Spleen (tissue), 11 donors: Measurements from ENCODE around the gene SOD1. TPM values are rescaled to one million over a fixed set of nuclear protein-coding genes. Genes with fewer than 3 reads are reported as not detected.
A peak's percentile ranks its signal among the peaks of the same experiment; 100 is the strongest.

Source experiments
- DNase-seq: peaks from one replicate; pipeline ENCODE4 v3.0.0-alpha.2; 2020
- H3K27ac ChIP-seq, 8 donors: fragments of 200-600 bp; sonication (generic) in 7 of 8; 1 replicate in 4 of 8; 2 replicates in 4 of 8; pipeline versions ENCODE4 v1.5.0 to v1.8.0; 2016 to 2021; ENCODE audit warnings: inconsistent platforms in 4 of 8, mild to moderate bottlenecking in 4 of 8, moderate library complexity in 1 of 8
- H3K27me3 ChIP-seq, 7 donors: fragments of 200-600 bp; sonication (generic) in 6 of 7; replicated peaks in 1 of 7; 1 replicate in 4 of 7; 2 replicates in 3 of 7; pipeline versions ENCODE4 v1.5.0 to v1.8.0; 2016 to 2021; ENCODE audit warnings: inconsistent platforms in 3 of 7, mild to moderate bottlenecking in 1 of 7
- H3K36me3 ChIP-seq, 6 donors: fragments of 200-600 bp; sonication (generic) in 5 of 6; 1 replicate in 4 of 6; 2 replicates in 2 of 6; pipeline versions ENCODE4 v1.5.0 to v1.8.0; 2016 to 2021; ENCODE audit warnings: inconsistent platforms in 2 of 6
- H3K4me1 ChIP-seq, 6 donors: fragments of 200-600 bp; sonication (generic) in 5 of 6; 1 replicate in 3 of 6; 2 replicates in 3 of 6; pipeline versions ENCODE4 v1.5.0 to v1.8.0; 2016 to 2021; ENCODE audit warnings: inconsistent platforms in 3 of 6
- H3K4me3 ChIP-seq, 8 donors: fragments of 200-600 bp; sonication (generic) in 7 of 8; 1 replicate in 4 of 8; 2 replicates in 4 of 8; pipeline versions ENCODE4 v1.5.0 to v1.8.0; 2016 to 2021; ENCODE audit warnings: inconsistent platforms in 4 of 8, mild to moderate bottlenecking in 4 of 8, moderate library complexity in 2 of 8
- H3K9me3 ChIP-seq, 8 donors: fragments of 200-600 bp; sonication (generic) in 7 of 8; 1 replicate in 4 of 8; 2 replicates in 4 of 8; pipeline versions ENCODE4 v1.5.0 to v1.8.0; 2016 to 2021; ENCODE audit warnings: inconsistent platforms in 4 of 8
- POLR2A ChIP-seq, 3 donors: fragments of 450-650 bp; IDR thresholded peaks; one replicate each; pipeline ENCODE4 v1.5.1; 2017; ENCODE audit warnings: antibody characterized with exemption in 3 of 3, mild to moderate bottlenecking in 1 of 3
- POLR2AphosphoS5 ChIP-seq, 3 donors: sonication (generic); formaldehyde crosslinking; IDR thresholded peaks; one replicate each; pipeline ENCODE4 v1.5.1; 2017; ENCODE audit warnings: antibody characterized with exemption in 3 of 3
- WGBS, 5 donors: extraction: QIAGEN DNeasy Blood & Tissue Kit in 3 of 5; methylation state at CpG; one replicate each; pipeline versions ENCODE4 v1.1.5 to v1.1.7; 2013 to 2018; 5-methylcytosine and 5-hydroxymethylcytosine counted together
- intact Hi-C: fragments of 100-400 bp; cut with DNase I; formaldehyde crosslinking; loops from one replicate; pipeline ENCODE4 v1.15.0; 2023; ENCODE audit warnings: low total_unique reads
- polyA plus RNA-seq, 3 donors: library from polyadenylated mRNA; stranded (reverse); fragments of 200-250 nt; gene quantifications; one replicate each; pipeline ENCODE4 v1.2.1, GENCODE V29; 2013
- total RNA-seq, 7 donors: library from RNA; depleted of rRNA in 3 of 7; stranded (reverse); fragments of >200 nt in 3 of 7; fragmentation: NEBNext Ultra II Directional in 4 of 7; extraction: Animal tissue kit (Norgen Biotek cat#: 25700) in 4 of 7; gene quantifications; one replicate each; pipeline versions ENCODE4 v1.1.0 to v1.2.1, GENCODE V29; 2016 to 2021
- TF ChIP-seq, protein P1 (sequence below), 11 experiments: fragments of 200-600 bp in 7 of 11; fragments of 450-650 bp in 4 of 11; sonication (generic) in 4 of 11; IDR thresholded peaks in 8 of 11; conservative IDR thresholded peaks in 3 of 11; 1 replicate in 7 of 11; 2 replicates in 4 of 11; pipeline versions ENCODE4 v1.4.0 to v1.8.0; 2016 to 2021; ENCODE audit warnings: antibody characterized with exemption in 11 of 11, inconsistent platforms in 4 of 11, mild to moderate bottlenecking in 1 of 11
- donor health status: healthy with polysubstance abuse.
- donor health status: DM: no; HTN: no; CAD: no; lungs with moderate emphysema.
- donor health status: DM: no; HTN: no; CAD: no.
- donor health status: Bipolar disorder and iron deficiency.
- donor health status: healthy.
- donor health status: DM: no; HTN: no; CAD: no.
- donor health status: DM: yes; HTN: yes; CAD: no.

Gene SOD1
- total and polyA plus RNA-seq, 10 donors, result 81.9 to 255 (median 128) TPM

DNA sequence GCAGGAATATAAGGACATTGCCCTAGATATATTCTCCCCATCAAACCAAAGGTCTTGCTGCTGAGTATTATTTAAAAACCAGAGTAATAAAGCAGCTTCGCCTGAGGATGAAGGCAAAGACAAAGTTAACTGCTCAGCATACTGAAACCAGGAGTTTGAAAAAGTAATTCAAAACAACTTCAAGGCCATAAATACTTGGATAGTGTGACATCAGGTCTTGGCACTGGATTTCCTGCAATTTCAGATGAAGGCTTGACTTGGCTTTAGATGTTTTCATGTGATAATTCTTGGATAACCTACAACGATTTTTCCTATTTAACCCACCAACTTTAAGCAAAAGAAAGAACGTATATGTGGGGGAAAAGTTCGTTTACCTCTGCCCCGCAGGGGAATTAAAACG, 10.6 kb downstream of the SOD1 start:
- Histone ChIP-seq H3K4me1 (peaks cover 0 to 42% (median 26%) of the 10 kb centered on the region in 6 donors), H3K9me3 (no peaks in the 10 kb centered on the region), H3K27ac (no peak overlapping the region), H3K36me3 (peaks cover 0 to 77% (median 38%) of the 10 kb centered on the region in 6 donors), H3K27me3 (no peaks in the 10 kb centered on the region), H3K4me3 (no peak overlapping the region)
- no peak for DNase-seq
- TF ChIP-seq, protein P1, sequence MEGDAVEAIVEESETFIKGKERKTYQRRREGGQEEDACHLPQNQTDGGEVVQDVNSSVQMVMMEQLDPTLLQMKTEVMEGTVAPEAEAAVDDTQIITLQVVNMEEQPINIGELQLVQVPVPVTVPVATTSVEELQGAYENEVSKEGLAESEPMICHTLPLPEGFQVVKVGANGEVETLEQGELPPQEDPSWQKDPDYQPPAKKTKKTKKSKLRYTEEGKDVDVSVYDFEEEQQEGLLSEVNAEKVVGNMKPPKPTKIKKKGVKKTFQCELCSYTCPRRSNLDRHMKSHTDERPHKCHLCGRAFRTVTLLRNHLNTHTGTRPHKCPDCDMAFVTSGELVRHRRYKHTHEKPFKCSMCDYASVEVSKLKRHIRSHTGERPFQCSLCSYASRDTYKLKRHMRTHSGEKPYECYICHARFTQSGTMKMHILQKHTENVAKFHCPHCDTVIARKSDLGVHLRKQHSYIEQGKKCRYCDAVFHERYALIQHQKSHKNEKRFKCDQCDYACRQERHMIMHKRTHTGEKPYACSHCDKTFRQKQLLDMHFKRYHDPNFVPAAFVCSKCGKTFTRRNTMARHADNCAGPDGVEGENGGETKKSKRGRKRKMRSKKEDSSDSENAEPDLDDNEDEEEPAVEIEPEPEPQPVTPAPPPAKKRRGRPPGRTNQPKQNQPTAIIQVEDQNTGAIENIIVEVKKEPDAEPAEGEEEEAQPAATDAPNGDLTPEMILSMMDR (IDR thresholded peaks at IDR 0.05 in 8 of 11, conservative IDR thresholded peaks at IDR 0.05 in 3 of 11), result no peak
- no peak for TF ChIP-seq POLR2AphosphoS5 (IDR thresholded peaks at IDR 0.05)
- no peak for TF ChIP-seq POLR2A (IDR thresholded peaks at IDR 0.05)
- intact Hi-C loops, result no loop called here
- WGBS, 5 donors, result 78 to 88% (median 84%) methylated on average over 6 of the region's 6 CpGs

DNA sequence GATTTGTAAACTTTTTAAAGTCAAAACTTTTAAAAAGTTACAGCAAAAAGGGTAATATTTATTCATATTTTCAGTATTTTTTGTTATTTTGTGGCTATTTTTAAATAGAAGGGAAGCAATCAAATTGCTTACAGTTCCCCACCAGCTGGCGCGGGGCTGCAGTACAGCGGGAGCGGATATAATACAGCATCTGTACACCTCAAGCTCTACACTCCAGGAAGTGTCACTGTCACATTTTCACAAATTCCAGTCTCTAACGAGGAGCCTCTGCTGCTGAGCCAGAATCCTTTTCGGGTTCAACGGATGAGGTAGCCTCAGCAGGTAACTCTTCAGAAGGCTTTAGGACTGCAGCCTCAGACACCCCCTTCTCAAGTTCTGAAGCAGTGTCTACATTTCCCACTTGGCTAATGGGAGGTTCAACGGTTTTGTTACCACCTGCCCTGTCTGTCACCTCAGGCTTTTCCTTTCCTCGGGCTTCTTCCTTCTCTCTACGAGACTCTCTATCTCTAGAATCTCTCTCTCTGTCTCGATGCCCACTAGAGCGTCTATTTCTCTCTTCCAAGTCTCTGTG, 11.7 kb downstream of the SOD1 start:
- Histone ChIP-seq H3K4me1 (peaks cover 0 to 30% (median 16%) of the 10 kb centered on the region in 6 donors), H3K9me3 (no peaks in the 10 kb centered on the region), H3K36me3 (peaks cover 0 to 66% (median 38%) of the 10 kb centered on the region in 6 donors), H3K4me3 (no peak overlapping the region), H3K27ac (no peak overlapping the region), H3K27me3 (no peaks in the 10 kb centered on the region)
- 84 to 90% (median 89%) methylated on average over 12 of the region's 12 CpGs for WGBS, 5 donors
- DNase-seq, result no peak
- TF ChIP-seq, protein P1 (IDR thresholded peaks at IDR 0.05 in 8 of 11, conservative IDR thresholded peaks at IDR 0.05 in 3 of 11), result no peak
- TF ChIP-seq POLR2AphosphoS5 (IDR thresholded peaks at IDR 0.05), result no peak
- no peak for TF ChIP-seq POLR2A (IDR thresholded peaks at IDR 0.05)
- intact Hi-C loops, result no loop called here

- Histone ChIP-seq H3K27ac (no peak overlapping the region), H3K27me3 (no peaks in the 10 kb centered on the region), H3K36me3 (peaks cover 0 to 59% (median 37%) of the 10 kb centered on the region in 6 donors), H3K4me3 (no peak overlapping the region), H3K9me3 (no peaks in the 10 kb centered on the region), H3K4me1 (peaks cover 0 to 23% (median 9%) of the 10 kb centered on the region in 6 donors)
- no peak for DNase-seq
- intact Hi-C loops, result no loop called here
- TF ChIP-seq, protein P1 (IDR thresholded peaks at IDR 0.05 in 8 of 11, conservative IDR thresholded peaks at IDR 0.05 in 3 of 11), result no peak
- peak in 2 of 3 donors; percentile 20 to 65 for TF ChIP-seq POLR2AphosphoS5 (IDR thresholded peaks at IDR 0.05)
- 90 to 97% (median 95%) methylated on average over 16 to 17 of the region's 17 CpGs for WGBS, 5 donors
These were observed 12.4 kb downstream of the SOD1 start for GRCh38 chr21:31671931-31672330.

- Histone ChIP-seq H3K9me3 (no peaks in the 10 kb centered on the region), H3K36me3 (peaks cover 0 to 52% (median 23%) of the 10 kb centered on the region in 6 donors), H3K4me1 (peaks cover 0 to 8% (median 2%) of the 10 kb centered on the region in 6 donors), H3K4me3 (no peak overlapping the region), H3K27me3 (no peaks in the 10 kb centered on the region), H3K27ac (no peak overlapping the region)
- TF ChIP-seq POLR2A (IDR thresholded peaks at IDR 0.05) (no peak), POLR2AphosphoS5 (IDR thresholded peaks at IDR 0.05) (no peak)
- TF ChIP-seq, protein P1 (IDR thresholded peaks at IDR 0.05 in 8 of 11, conservative IDR thresholded peaks at IDR 0.05 in 3 of 11), result no peak
- intact Hi-C loops, result no loop called here
- DNase-seq, result no peak
- 81 to 93% (median 88%) methylated on average over 3 of the region's 3 CpGs for WGBS, 5 donors
These were observed 13.9 kb downstream of the SOD1 start for GRCh38 chr21:31673321-31673912.
